T-helper 1 cell (primary cell): ENCODE data around the gene UBE2E1.
"Not testable (repeated sequence)": the region's sequence is repeated elsewhere in the genome, so short reads cannot be mapped to it uniquely, and the experiment has no call there.

Experiments
- DNase-seq, 5 donors: peaks; one replicate each; pipeline ENCODE4 v3.0.0-alpha.2; 2012 to 2020

Gene UBE2E1

DNA sequence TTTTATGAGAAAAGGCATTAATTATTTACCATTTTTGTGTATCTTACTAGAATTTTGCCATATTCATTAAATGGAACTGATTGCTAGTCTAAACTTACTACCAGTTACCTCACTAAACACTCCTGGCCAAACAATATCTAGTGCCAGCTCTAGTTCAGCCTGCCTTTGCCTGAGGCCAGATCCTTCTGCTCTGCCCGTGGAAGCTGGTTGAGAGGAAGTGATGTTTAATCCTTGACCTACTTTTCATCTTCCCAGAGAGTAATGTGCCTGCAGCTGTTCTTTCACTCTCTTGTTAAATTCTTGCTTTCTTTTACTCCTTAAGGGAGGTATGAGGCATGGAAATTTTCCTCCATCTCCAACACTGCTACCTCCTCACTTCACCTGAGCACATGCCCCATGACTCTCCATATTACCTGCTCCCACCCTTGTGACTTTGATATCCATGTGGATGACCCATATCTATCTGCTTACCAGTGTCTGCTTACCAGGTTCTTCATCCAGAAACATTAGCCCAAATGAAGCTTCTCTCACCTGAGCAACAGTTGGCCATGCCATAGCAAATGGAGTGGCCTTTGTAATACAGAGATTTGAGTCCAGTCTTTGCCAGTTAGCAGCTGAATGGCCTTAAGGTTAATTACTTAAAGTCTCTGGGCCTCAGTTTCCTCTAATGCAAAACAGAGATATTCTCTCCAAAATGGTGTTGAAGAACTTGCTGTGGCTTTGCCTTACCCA, 53.4 kb downstream of the UBE2E1 start:
- DNase-seq = no peak

DNA sequence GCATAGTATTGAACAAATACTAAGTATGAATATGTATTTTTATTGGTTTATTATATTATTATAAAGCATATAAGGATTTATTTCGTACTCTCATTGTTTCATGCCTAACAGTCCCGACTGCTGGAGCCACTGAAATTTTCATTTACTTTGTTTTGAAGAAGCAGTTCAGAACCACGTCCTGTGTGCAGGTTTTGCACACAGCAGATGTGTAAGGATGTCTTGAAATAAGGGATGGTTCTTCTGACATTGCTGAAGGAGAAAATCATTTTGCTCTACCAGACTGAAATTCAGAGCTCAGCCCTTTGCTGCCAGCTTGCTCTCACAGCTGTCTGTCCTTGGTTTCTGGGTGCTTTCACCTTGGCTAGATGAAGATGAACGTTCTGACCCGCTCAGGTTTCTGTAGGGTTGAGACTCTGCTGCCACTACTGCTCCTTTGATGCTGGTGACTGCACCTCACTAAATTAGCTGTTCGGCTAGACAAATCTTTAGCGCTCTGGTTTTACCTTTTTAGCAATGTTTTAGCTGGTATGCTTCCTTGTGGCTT, 54.2 kb downstream of the UBE2E1 start:
- DNase-seq = no peak

DNA sequence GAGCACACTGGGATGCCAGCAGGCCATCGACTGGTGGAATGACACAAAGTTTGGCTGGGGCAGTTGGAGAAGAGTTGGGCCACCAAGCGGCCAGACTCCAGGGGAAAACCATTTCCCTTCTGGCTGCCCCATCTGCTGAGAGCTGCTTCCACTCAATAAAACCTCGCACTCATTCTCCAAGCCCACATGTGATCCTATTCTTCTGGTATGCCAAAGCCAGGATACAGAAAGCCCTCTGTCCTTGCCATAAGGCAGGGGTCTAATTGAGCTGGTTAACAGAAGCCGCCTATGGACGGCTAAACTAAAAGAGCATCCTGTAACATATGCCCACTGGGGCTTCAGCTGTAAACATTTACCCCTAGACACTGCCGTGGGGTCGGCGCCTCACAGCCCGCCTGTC, 55.9 kb downstream of the UBE2E1 start:
- no peak for DNase-seq

DNA sequence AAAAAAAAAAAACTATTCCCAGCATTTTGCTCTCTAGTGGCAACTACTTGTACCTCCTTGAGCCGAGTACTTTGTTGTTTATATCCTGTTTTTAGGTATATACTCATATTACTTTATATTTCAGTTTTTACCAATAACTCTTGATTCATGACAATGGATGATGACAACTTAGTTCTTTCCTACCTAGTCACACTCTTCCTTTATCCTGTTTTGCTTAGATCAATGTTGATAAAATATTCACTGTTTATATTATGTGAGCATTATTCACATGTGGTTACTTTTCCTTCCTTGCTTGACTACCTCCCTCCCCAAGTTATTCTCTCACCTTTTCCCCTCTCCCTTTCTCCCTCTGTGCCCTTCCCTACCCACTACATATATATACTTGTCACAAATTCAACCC, 57.3 kb downstream of the UBE2E1 start:
- DNase-seq = no peak

DNA sequence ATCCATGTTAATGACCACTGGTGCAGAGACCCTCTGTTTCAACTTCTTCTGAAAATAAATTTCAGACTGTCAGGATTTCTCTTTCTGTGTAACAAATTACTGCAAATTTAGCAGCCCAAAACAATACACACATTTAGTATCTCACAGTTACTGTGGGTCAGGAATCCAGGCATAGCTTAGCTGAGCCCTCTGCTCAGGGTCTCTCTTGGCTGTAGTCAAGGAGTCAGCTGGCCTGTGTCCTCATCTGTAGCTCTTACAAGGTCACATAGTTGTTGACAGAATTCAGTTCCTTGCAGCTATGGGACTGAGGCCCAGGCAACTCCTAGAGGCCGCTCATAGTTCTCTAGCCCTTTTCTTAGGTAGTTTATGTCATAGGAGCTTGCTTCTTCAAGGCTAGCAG, 59.2 kb downstream of the UBE2E1 start:
- DNase-seq = no peak

DNA sequence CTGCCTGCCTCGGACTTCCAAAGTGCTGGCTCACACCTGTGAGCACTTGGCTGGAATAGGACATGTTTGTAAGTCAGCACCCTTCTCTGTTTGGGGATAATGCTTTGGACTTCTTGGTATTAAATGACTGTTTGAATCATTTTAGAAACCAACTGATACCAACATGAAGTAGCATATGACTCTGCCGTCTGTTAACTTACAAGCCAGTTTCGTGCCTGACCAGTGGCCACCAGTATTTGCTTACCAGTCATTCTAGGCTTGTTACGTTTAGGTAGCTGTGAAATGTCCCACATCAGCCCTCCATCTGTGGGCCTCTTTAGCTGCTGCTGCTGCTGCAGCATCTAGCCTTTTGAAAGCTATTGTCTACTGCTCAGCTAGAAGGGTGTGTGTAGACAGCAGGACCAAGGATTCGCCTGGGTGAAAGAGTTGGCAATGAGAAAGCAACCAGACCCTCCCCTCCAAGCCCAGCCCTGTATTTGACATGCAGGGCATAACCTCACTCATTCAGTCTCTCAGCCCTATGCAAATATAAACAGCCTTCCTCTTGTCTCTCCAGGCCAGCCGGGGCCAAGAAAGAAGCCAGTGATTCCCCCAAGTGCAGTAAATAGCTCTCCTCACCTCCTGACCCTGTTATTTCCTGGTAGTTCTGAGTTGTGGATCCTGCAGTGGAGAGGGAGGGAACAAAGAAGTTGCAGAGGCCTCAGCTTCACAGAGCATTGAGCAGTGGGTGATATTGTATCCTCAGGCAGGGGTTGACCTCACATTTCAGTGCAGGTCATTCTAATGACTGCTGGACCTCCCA, 60.0 kb downstream of the UBE2E1 start:
- no peak for DNase-seq

DNA sequence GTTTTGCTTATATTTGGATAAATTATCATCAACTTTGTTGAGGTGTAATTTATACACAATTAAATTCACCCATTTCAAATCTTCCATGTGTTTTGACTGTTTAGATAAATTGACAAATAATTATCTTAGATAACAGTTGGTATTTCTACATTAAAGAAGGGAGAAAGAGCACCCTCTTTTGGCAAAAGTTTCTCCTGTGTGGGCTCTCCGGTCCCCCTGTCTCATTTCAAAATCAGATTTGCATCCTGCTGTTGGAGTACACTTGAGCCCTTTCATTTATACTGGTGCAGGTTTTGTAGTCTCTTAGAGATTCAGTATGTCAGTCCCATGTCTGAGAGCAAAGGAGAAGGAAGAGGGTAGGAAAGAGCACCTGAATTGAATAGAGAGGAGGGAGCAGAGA, 61.6 kb downstream of the UBE2E1 start:
- no peak for DNase-seq

DNA sequence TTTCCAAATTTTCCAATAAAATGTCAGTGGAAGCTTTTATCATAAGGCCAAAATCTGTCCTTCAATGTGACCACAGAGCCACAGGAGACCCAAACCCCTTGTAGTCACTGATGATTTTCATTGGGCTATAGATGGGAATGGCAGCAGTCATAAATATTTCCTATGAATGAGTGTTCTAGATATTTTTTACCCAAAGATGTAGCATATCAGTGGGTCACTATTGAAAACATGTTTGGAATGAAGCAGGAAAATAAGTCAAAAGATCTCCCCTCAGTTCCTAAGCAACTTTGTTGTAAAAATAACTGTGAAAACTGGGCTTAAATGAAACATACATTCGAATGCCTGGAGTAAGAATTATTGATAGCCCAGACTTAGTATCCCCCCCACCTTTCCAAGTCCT, 62.1 kb downstream of the UBE2E1 start:
- DNase-seq = no peak

DNA sequence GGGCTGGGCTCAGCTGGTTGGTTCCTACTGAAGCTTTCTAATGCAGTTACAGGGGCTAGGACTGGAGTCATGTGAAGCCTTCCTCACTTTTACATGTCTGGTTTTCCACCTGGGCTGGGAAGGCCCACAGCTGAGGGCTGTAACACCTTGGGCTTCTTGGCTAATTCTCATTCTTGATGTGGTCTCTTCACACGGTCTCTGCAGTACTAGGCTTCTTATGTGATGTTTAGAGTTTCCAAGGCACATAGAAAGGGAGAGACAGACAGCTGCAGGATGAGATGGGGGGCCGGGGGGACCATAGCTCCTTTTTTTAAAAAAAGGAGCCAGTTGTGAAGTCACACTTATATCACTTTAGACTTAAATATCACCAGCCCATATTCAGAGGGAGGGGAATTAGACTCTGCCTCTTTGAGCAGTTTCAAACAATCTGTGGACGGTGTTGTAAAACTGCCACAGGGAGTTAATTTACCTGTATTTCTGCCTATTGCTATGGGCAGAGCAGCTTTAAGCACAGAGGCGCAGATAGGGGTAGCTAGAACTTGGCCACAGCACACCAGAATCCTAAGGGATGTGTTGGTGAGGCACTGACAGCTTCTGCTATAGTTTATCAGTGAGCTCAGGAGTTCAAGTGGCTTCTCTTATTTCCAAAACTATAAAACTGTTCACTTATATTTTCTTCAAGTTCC, 64.4 kb downstream of the UBE2E1 start:
- no peak for DNase-seq

DNA sequence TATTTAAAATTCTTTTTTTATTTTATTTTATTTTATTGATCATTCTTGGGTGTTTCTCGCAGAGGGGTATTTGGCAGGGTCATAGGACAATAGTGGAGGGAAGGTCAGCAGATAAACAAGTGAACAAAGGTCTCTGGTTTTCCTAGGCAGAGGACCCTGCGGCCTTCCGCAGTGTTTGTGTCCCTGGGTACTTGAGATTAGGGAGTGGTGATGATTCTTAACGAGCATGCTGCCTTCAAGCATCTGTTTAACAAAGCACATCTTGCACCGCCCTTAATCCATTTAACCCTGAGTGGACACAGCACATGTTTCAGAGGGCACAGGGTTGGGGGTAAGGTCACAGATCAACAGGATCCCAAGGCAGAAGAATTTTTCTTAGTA, 64.9 kb downstream of the UBE2E1 start:
- not testable (repeated sequence) for DNase-seq

DNA sequence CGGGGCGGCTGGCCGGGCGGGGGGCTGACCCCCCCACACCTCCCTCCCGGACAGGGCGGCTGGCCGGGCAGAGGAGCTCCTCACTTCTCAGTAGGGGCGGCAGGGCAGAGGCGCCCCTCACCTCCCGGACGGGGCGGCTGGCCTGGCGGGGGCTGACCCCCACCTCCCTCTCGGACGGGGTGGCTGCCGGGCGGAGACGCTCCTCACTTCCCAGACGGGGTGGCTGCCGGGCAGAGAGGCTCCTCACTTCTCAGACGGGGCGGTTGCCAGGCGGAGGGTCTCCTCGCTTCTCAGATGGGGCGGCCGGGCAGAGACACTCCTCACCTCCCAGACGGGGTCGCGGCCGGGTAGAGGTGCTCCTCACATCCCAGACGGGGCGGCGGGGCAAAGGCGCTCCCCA, 65.6 kb downstream of the UBE2E1 start:
- DNase-seq = not testable (repeated sequence)

DNA sequence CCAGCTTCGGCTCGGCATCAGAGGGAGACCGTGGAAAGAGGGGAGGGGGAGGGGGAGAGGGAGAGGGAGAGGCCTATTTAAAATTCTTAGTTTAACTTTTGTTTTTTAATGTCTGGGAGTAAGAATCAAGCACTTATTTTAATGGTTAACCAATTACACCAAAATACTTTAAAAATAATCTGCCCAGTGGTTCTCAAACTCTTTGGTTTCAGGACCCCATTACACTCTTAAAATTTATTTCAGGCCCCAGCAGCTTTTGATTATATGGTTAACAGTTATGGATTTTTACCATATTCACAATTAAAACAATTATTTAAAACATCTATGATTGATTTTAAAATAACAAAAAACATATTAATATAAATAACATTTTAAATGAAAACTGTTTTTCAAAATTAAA, 66.6 kb downstream of the UBE2E1 start:
- DNase-seq = no peak

DNA sequence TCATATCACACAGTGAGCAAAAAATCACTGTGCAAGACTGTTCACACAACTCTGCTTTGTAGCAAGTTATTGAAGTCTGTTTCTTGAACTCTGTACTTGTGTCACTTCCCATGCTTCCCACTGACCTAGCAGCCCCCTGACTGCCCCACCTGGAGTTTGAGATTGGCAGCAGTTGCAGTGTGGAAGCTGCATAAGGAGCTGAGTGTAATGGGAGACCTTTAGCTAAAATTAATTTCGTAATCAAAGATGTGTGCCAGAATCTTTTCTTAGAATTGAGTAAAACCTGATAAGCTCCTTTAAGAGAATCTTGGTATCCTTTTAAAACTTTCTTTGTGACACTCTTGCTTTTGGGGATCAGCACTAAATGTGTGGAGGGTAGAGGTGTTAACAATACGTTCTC, 68.2 kb downstream of the UBE2E1 start:
- no peak for DNase-seq

DNA sequence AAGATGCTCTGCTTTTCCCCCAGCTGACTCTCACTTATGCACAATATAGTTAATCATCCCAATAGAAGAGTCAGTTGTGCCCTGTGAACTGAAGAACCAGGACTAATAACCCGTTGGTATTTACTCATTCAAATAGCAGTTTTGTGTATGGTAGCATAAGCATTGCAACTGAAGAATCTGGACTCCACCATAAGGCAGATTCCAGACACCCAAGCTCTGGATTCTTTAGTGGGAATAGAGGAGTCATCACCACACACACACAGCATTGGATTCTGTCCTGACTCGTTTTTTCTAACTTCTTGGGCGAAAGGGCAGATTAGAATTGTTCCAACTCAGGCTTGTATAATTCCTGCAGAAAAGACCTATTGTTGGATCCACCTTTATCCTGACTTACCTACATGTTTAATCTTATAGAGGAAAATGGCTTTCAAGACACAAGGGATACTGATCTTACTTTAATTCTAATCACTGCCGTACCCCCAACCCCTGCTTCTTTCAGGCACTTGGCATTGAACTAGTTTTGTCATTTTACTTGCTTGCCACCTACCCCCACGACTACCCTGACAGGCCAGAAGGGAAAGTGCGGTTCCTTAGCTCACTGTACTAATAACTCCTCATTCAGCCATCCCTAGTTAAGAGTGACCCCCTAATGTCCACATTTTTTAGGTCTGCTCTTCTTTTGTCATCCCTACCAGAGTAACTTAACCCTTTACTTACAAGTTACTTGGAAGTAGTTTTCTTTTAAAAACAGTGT, 68.8 kb downstream of the UBE2E1 start:
- DNase-seq = no peak

DNA sequence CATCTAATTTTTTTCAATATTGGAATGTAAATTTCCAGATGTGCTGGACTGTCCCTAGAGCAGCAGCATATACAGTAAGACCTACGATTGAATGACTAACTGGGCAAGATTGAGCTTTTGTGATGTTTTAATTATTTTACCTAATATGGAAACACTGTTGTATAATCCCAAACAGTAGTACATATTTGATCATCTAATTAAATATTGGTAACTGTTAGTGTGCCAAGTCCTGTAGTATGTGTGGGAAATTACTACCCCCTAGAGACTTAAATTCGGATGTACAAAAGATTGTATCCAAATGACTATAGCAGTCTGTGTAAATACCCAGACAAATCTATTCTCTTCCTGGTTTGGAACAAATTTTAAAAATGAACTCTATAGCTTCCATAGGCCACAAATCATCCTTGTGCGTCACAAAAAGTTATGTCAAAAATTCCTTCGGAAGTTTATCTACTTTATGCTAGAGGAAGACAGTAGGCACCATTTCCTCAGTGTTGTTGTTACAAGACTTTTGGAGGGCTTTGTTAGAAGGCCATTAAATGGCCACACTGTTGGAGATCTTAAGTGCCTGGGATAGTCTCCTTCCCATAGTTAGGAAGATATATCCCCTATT, 69.5 kb downstream of the UBE2E1 start:
- no peak for DNase-seq

DNA sequence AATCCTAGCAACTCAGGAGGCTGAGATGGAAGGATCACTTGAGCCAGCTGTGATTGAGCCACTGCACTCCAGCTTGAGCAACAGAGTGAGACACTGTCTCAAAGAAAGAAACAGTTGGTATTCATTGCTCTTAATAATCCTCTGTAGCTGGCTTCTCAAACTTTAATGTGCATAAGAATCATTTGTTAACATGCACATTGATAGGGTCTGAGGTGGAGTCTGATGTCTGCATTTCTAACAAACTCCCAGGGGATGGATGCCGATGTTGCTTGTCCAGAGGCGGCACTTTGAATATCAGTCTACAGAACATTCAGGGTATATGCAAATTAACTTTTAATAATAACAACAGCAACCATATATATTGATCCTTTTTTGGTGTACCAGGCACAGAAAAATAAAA, 71.2 kb downstream of the UBE2E1 start:
- DNase-seq = no peak

DNA sequence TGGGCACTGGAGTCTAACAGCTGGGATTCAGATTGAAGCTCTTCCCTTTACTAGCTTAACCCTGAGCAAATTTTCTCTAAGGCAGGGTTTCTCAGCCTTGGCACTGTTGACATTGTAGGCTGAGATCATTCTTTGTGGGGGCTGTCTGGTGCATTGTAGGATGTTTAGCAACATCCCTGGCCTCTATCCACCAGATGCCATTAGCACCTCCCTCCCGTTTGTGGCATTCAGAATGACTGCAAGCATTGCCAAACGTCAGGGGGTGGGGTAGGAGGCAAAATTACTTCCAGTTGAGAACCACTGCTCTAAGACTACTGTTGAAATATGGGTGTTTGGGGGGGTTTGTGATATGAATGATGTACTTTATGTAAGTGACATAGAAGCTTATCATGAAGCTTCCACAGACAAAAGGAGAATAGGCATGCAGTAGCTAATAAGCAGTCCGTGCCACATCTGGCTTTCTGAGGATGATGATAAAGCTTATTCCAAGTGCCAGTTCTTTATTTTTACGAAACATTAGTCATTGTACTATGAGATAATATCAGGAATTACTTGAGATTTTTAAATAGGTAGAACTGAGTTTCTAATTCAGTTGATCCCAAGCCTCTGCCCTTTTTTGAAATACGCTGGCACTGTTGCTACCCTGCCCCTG, 71.7 kb downstream of the UBE2E1 start:
- no peak for DNase-seq

DNA sequence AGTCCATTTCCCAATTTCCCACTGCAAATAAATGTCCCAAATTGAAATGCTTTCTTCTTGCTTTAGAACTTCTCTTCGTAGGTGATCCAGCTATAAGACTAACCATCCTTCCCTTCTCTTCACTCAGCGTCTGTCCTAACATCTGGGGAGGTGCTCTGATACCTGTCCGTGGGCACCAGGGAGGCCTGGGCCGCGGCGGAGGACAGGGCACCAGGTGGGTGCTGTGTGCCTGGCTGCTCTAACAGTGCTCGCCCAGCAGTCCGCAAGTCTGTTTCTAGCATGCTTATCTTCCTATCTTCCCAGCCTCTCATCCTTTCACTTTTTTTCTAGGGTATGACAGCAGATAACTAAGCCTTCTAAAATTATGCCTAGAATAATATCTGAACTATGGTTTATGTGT, 73.7 kb downstream of the UBE2E1 start:
- no peak for DNase-seq

DNA sequence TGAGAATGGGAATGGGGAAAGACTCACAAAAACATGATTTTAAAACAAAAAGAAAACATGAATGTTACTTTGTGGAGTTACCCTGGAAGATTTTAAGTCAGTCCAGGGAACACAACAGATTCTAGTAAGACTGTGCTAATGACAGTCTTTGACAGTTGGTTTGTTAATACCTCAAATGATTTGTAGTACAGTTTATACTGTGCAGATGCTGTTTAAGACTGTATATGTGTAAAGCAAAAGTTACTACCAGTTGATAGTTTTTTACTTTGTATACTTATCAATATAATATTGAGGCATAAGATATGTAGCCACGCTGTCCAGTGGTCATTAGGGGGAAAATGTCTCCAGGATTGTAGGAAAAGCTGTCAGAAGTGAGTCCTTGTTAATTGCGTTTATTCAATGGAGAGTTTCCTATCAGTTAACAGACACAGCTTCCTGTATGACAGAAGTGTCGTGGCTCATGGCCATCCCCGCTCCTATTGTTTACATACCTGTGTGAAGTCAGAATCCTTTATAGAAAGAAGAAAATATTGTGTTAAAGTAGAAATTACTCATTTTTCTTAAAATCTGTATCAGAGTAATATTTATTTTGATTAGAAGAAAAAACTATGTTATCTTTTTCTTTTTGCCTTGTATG, 75.1 kb downstream of the UBE2E1 start:
- DNase-seq = no peak

DNA sequence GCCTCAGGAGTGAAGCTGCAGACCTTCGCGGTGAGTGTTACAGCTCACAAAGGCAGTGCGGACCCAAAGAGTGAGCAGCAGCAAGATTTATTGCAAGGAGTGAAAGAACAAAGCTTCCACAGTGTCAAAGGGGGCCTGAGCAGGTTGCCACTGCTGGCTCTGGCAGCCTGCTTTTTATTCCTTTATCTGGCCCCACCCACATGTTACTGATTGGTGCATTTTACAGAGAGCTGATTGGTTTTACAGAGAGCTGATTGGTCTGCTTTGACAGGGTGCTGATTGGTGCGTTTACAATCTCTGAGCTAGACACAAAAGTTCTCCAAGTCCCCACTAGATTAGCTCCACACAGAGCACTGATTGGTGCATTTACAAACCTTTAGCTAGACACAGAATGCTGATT, 76.2 kb downstream of the UBE2E1 start:
- not testable (repeated sequence) for DNase-seq

DNA sequence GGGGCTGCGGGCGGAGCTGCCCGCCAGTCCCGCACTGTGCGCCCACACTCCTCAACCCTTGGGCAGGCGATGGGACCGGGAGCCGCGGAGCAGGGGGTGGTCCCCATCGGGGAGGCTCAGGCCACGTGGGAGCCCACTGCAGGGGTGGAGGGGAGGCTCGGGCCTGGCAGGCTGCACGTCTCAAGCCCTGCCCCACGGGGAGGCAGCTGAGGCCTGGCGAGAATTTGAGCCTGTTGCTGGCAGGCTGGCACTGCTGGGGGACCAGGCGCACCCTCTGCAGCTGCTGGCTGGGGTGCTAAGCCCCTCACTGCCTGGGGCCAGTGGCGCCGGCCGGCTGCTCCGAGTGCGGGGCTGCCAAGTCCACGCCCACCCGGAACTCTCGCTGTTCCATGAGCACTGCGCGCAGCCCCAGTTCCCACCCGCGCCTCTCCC, 76.7 kb downstream of the UBE2E1 start:
- no peak for DNase-seq
